ENCODE measurements around the gene TSR1. TPM values are rescaled to one million over a fixed set of nuclear protein-coding genes. Genes with fewer than 3 reads are reported as not detected.

TSR1 gene
- 31.3 TPM for polyA plus RNA-seq (2013, experiment 1 of 2)
- 24.1 TPM for polyA plus RNA-seq (2013, experiment 2 of 2)

- WGBS, 2 experiments (ENCODE audit: insufficient coverage in 2 of 2), result 1% methylated on average over 44 to 46 of the region's 48 CpGs
- Histone ChIP-seq H3K27ac (ENCODE audit: low read depth, low read length, severe bottlenecking) (peak within 1 kb of the TSS; percentile 74), H3K36me3 (ENCODE audit: control insufficient read depth, insufficient read depth, low read length) (peaks cover 45% of the 10 kb centered on the region), H3K4me3 (ENCODE audit: extremely low read depth, insufficient read depth, low read length, poor library complexity, severe bottlenecking) (peak within 1 kb of the TSS; percentile 88), H3K9me3 (ENCODE audit: control insufficient read depth, low read length) (no peaks in the 10 kb centered on the region), H3K4me1 (ENCODE audit: control insufficient read depth, insufficient read depth, low read length, poor library complexity, severe bottlenecking) (peaks cover 16% of the 10 kb centered on the region)
These were observed at the start of gene TSR1 for GRCh38 chr17:2336215-2336851. Gene TSR1 (minus strand): TSS chr17:2336457. CDS start chr17:2336427, 30 bp downstream.

DNA sequence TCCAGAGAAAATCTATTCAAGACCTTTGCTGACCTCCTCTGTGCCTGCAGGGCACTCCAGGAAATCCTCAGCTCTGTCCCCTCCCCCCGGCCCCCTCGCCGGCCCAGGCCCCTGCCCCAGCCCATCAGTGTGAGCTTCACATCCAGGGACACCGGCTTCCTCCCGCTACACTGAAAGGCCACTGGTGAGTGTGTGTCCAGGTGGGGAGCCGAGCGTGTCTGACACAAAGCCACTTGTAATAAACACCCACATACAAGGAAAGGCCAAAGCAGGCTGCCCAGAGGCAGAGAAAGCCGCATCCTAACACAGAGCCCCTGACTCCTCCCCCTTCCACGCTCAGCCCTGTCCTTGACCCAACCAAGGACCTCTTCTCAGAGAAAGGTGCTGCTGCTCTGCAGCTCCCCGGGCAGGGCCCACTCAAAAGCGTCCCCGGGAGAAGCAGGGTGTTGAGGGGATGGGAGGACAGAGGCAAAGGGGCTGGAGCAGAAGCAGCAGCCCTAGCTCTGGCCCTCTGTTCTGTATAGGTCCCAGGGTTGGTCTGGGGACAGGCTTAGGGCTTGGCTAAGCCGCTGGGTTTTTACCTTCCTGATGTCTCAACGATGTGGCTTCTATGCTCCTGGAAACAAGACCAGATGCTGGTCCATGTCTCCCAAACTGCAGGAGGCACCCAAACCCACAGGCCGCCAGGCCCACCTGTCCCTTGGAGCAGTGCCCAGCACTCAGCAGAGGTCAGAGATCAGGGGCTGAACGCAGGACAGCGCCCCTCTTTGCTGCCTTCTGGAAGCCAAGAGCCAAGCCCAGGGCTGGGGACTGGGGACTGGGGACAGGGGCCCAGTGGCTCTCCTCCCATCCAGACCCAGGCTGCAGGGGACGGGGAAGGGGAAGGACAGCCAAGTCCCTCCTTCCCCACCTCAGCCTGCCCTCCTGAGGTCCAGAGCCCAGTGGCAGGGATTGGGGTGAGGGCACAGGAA is 49.3 kb upstream of the TSR1 start:
- Histone ChIP-seq H3K4me1 (ENCODE audit: control insufficient read depth, insufficient read depth, low read length, poor library complexity, severe bottlenecking) (peaks cover 50% of the 10 kb centered on the region), H3K27ac (ENCODE audit: low read depth, low read length, severe bottlenecking) (peak overlapping the region; percentile 62), H3K4me3 (ENCODE audit: extremely low read depth, insufficient read depth, low read length, poor library complexity, severe bottlenecking) (no peak overlapping the region), H3K36me3 (ENCODE audit: control insufficient read depth, insufficient read depth, low read length) (peaks cover 25% of the 10 kb centered on the region), H3K9me3 (ENCODE audit: control insufficient read depth, low read length) (no peaks in the 10 kb centered on the region)
- WGBS, 2 experiments (ENCODE audit: insufficient coverage in 2 of 2), result 70 to 73% methylated on average over 8 to 10 of the region's 18 CpGs

DNA sequence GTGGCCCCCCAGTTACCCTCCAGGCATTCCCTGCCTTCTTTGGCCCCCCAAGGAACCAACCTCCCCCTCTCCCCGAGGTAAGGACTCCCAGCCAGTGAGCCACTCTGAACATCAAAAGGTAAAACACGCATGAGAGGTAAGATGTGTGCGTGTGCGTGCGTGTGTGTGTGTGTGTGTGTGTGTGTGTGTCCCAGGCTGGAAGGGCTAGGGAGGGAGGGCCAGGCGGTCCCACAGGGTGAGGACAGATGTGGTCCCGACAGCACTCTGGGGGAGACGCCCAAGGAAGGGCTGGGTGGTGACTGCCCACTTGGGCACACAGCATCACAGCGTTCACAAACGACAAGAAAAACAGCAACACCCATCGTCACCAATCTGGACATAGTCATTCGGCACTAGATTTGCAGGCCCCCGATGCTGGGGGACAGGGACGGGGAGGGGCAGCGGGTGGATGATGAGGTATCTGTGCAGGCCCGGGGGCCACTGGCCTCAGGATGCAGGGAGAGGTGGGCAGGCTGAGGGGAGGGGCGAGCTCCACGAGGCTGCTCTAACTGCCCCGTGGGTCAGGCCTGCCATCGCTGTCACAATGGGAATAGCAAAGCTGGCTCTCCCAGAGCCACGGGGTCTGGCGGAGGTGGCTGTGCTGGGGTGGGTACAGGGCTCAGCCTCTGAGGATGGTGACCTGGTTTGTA is 48.3 kb upstream of the TSR1 start:
- Histone ChIP-seq H3K36me3 (ENCODE audit: control insufficient read depth, insufficient read depth, low read length) (peaks cover 26% of the 10 kb centered on the region), H3K4me3 (ENCODE audit: extremely low read depth, insufficient read depth, low read length, poor library complexity, severe bottlenecking) (no peak overlapping the region), H3K9me3 (ENCODE audit: control insufficient read depth, low read length) (no peaks in the 10 kb centered on the region), H3K4me1 (ENCODE audit: control insufficient read depth, insufficient read depth, low read length, poor library complexity, severe bottlenecking) (peaks cover 53% of the 10 kb centered on the region), H3K27ac (ENCODE audit: low read depth, low read length, severe bottlenecking) (peak overlapping the region; percentile 62)
- WGBS, 2 experiments (ENCODE audit: insufficient coverage in 2 of 2), result 76 to 89% methylated on average over 14 to 15 of the region's 22 CpGs

DNA sequence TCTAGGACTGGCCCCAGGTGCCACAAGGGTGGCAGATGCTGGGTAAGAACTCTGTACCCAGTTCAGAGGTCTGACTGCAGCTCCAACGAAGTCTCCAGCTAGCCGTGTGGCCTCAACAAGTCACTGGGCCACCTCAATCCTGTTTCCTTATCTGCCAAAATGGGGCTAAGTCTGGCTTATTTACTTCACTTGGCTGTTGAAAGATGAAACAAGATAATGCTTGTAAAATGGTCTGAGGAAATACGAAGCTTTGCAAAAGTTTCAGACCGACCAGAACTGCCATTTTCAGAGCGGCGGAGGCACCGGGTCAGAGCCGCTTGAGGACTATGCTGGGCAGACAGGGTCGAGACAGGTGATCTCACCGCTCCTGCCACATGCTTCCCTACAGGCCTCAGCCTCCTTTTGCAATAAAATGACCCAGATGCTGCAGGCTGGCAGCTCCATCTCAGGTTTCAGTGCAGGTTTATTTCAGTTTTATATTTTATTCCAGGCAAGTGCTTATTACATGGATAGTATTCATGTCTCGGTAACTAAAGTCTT is 47.4 kb upstream of the TSR1 start:
- peaks cover 57% of the 10 kb centered on the region for H3K4me1 ChIP-seq (ENCODE audit: control insufficient read depth, insufficient read depth, low read length, poor library complexity, severe bottlenecking)
- peaks cover 31% of the 10 kb centered on the region for H3K36me3 ChIP-seq (ENCODE audit: control insufficient read depth, insufficient read depth, low read length)
- no peak overlapping the region for H3K27ac ChIP-seq (ENCODE audit: low read depth, low read length, severe bottlenecking)
- 94 to 95% methylated on average over 10 of the region's 11 CpGs for WGBS, 2 experiments (ENCODE audit: insufficient coverage in 2 of 2)
- no peaks in the 10 kb centered on the region for H3K9me3 ChIP-seq (ENCODE audit: control insufficient read depth, low read length)
- no peak overlapping the region for H3K4me3 ChIP-seq (ENCODE audit: extremely low read depth, insufficient read depth, low read length, poor library complexity, severe bottlenecking)

- no peak overlapping the region for H3K4me3 ChIP-seq (ENCODE audit: extremely low read depth, insufficient read depth, low read length, poor library complexity, severe bottlenecking)
- WGBS, 2 experiments (ENCODE audit: insufficient coverage in 2 of 2), result 76 to 87% methylated on average over 12 to 13 of the region's 15 CpGs
- no peaks in the 10 kb centered on the region for H3K9me3 ChIP-seq (ENCODE audit: control insufficient read depth, low read length)
- no peak overlapping the region for H3K27ac ChIP-seq (ENCODE audit: low read depth, low read length, severe bottlenecking)
- H3K36me3 ChIP-seq (ENCODE audit: control insufficient read depth, insufficient read depth, low read length), result peaks cover 33% of the 10 kb centered on the region
- H3K4me1 ChIP-seq (ENCODE audit: control insufficient read depth, insufficient read depth, low read length, poor library complexity, severe bottlenecking), result peaks cover 55% of the 10 kb centered on the region
These were observed 44.8 kb upstream of the TSR1 start for GRCh38 chr17:2380950-2381649.

DNA sequence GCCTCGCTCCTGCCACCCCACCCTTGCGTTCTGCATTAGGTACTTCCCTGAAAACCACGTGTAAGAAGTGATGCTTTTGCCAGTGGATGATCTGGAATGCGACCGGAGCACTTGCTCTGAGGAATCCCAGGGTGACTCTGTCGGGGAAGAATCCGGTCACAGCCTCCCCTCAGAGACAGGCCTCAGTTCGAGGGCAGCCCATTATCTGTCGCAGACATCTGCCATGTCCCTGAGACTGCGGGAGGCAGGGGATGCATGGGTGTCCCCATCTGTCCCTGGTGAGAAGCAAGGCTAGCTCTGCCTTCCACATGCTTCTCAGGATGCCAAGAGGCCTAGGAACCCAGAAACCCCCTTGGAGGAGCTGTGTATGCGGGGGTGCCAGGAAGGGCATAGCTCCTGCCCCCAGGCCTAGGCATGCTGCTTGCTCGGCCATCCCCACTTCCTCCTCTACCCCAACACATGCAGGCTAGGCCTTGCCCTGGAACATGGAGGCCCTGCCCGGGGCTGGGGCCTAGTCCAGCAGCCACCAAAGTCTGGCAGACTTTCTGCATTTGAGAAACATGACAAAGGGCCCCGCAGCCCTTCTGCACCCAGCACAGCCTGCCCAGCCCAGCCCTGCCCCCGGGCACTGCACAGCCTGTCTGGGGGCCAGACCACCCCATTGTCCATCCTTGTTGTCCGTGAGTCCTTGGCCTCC is 44.1 kb upstream of the TSR1 start:
- H3K4me1 ChIP-seq (ENCODE audit: control insufficient read depth, insufficient read depth, low read length, poor library complexity, severe bottlenecking), result peaks cover 48% of the 10 kb centered on the region
- H3K9me3 ChIP-seq (ENCODE audit: control insufficient read depth, low read length), result no peaks in the 10 kb centered on the region
- H3K4me3 ChIP-seq (ENCODE audit: extremely low read depth, insufficient read depth, low read length, poor library complexity, severe bottlenecking), result no peak overlapping the region
- peak overlapping the region; percentile 16 for H3K27ac ChIP-seq (ENCODE audit: low read depth, low read length, severe bottlenecking)
- peaks cover 40% of the 10 kb centered on the region for H3K36me3 ChIP-seq (ENCODE audit: control insufficient read depth, insufficient read depth, low read length)
- whole genome bisulfite sequencing, 2 experiments (ENCODE audit: insufficient coverage in 2 of 2), result 88 to 94% methylated on average over 13 to 15 of the region's 16 CpGs

- H3K4me3 ChIP-seq (ENCODE audit: extremely low read depth, insufficient read depth, low read length, poor library complexity, severe bottlenecking), result no peak overlapping the region
- H3K27ac ChIP-seq (ENCODE audit: low read depth, low read length, severe bottlenecking), result peak overlapping the region; percentile 16
- H3K9me3 ChIP-seq (ENCODE audit: control insufficient read depth, low read length), result no peaks in the 10 kb centered on the region
- peaks cover 43% of the 10 kb centered on the region for H3K4me1 ChIP-seq (ENCODE audit: control insufficient read depth, insufficient read depth, low read length, poor library complexity, severe bottlenecking)
- 94 to 95% methylated on average over 17 to 25 of the region's 25 CpGs for WGBS, 2 experiments (ENCODE audit: insufficient coverage in 2 of 2)
- H3K36me3 ChIP-seq (ENCODE audit: control insufficient read depth, insufficient read depth, low read length), result peaks cover 39% of the 10 kb centered on the region
These were observed 43.4 kb upstream of the TSR1 start for GRCh38 chr17:2379489-2380225.

GRCh38 chr17:2378905-2379304 is 42.6 kb upstream of the TSR1 start:
- Histone ChIP-seq H3K27ac (ENCODE audit: low read depth, low read length, severe bottlenecking) (no peak overlapping the region), H3K36me3 (ENCODE audit: control insufficient read depth, insufficient read depth, low read length) (peaks cover 42% of the 10 kb centered on the region), H3K9me3 (ENCODE audit: control insufficient read depth, low read length) (no peaks in the 10 kb centered on the region), H3K4me1 (ENCODE audit: control insufficient read depth, insufficient read depth, low read length, poor library complexity, severe bottlenecking) (peaks cover 37% of the 10 kb centered on the region), H3K4me3 (ENCODE audit: extremely low read depth, insufficient read depth, low read length, poor library complexity, severe bottlenecking) (no peak overlapping the region)
- WGBS, 2 experiments (ENCODE audit: insufficient coverage in 2 of 2), result 95 to 99% methylated on average over 10 to 11 of the region's 11 CpGs

DNA sequence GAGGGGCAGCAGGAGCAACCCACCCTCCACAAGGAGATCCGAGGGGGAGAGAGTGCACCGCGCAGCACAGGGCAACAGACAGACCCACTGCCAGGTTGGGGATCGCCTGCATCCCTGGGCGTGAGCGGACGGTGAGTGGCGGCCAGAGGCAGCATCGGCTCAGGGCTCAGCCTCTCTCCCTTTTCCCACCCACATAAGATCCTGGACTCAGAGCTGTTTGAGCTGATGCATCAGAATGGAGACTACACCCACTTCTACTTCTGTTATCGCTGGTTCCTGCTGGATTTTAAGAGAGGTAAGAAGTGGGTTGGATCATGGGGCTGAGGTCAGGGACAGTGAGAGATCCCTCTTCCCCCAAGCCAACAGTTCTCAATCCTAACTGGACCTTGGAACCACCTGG is 41.4 kb upstream of the TSR1 start:
- peaks cover 55% of the 10 kb centered on the region for H3K36me3 ChIP-seq (ENCODE audit: control insufficient read depth, insufficient read depth, low read length)
- 97 to 100% methylated on average over 6 to 8 of the region's 10 CpGs for WGBS, 2 experiments (ENCODE audit: insufficient coverage in 2 of 2)

More for the DNA sequence above, 41.4 kb upstream of the TSR1 start:
- Histone ChIP-seq H3K4me1 (ENCODE audit: control insufficient read depth, insufficient read depth, low read length, poor library complexity, severe bottlenecking) (peaks cover 31% of the 10 kb centered on the region), H3K27ac (ENCODE audit: low read depth, low read length, severe bottlenecking) (no peak overlapping the region), H3K9me3 (ENCODE audit: control insufficient read depth, low read length) (no peaks in the 10 kb centered on the region), H3K4me3 (ENCODE audit: extremely low read depth, insufficient read depth, low read length, poor library complexity, severe bottlenecking) (no peak overlapping the region)

All from mesodermal cell (in vitro differentiated cells).